H9 (cell line): ENCODE measurements around the gene TPRN. TPM values are rescaled to one million over a fixed set of nuclear protein-coding genes. Genes with fewer than 3 reads are reported as not detected.

Source experiments
- DNase-seq: peaks from one replicate; pipeline ENCODE4 v3.0.0-alpha.2; 2017
- H2AFZ ChIP-seq: one replicate; pipeline ENCODE4 v1.6.1; 2013; ENCODE audit warnings: mild to moderate bottlenecking, low read length, control low read depth, moderate library complexity
- H2AK5ac ChIP-seq: 2 replicates; pipeline ENCODE4 v1.6.1; 2013; ENCODE audit warnings: low read length, control low read depth, mixed read lengths; ENCODE audit not compliant: insufficient read length
- H2BK120ac ChIP-seq: one replicate; pipeline ENCODE4 v1.6.1; 2013; ENCODE audit warnings: low read depth, mild to moderate bottlenecking, low read length, control low read depth, inconsistent platforms; ENCODE audit not compliant: poor library complexity, severe bottlenecking
- H2BK12ac ChIP-seq: 2 replicates; pipeline ENCODE4 v1.6.1; 2013; ENCODE audit warnings: low read length, control low read depth, mixed read lengths, low read depth; ENCODE audit not compliant: insufficient read length
- H2BK15ac ChIP-seq: 2 replicates; pipeline ENCODE4 v1.6.1; 2013; ENCODE audit warnings: low read depth, low read length, control low read depth
- H2BK20ac ChIP-seq: one replicate; pipeline ENCODE4 v1.6.1; 2013; ENCODE audit warnings: low read depth, mild to moderate bottlenecking, low read length, control low read depth, inconsistent platforms; ENCODE audit not compliant: poor library complexity, severe bottlenecking
- H2BK5ac ChIP-seq: 2 replicates; pipeline ENCODE4 v1.6.1; 2013; ENCODE audit warnings: low read length, control low read depth, mixed read lengths; ENCODE audit not compliant: insufficient read length
- H3K14ac ChIP-seq: 2 replicates; pipeline ENCODE4 v1.6.1; 2013; ENCODE audit warnings: low read length, control low read depth; ENCODE audit not compliant: insufficient read depth
- H3K18ac ChIP-seq: 2 replicates; pipeline ENCODE4 v1.6.1; 2013; ENCODE audit warnings: low read depth, mild to moderate bottlenecking, mixed read lengths, low read length, control low read depth; ENCODE audit not compliant: insufficient read length
- H3K23ac ChIP-seq: 2 replicates; pipeline ENCODE4 v1.6.1; 2013; ENCODE audit warnings: low read length, control low read depth, mixed read lengths, low read depth; ENCODE audit not compliant: insufficient read length
- H3K23me2 ChIP-seq: 2 replicates; pipeline ENCODE4 v1.6.1; 2013; ENCODE audit warnings: low read depth, mild to moderate bottlenecking, mixed read lengths, low read length, control low read depth; ENCODE audit not compliant: insufficient read length, poor library complexity, severe bottlenecking
- H3K27ac ChIP-seq: 2 replicates; pipeline ENCODE4 v1.5.1; 2013; ENCODE audit warnings: low read length, control low read depth, mixed read lengths, low read depth; ENCODE audit not compliant: insufficient read length
- H3K27me3 ChIP-seq: 2 replicates; pipeline ENCODE4 v1.6.1; 2013; ENCODE audit warnings: low read length, control low read depth, inconsistent platforms; ENCODE audit not compliant: insufficient read depth
- H3K4ac ChIP-seq: 2 replicates; pipeline ENCODE4 v1.6.1; 2013; ENCODE audit warnings: low read depth, mild to moderate bottlenecking, control low read depth, inconsistent platforms, low read length, moderate library complexity
- H3K4me1 ChIP-seq: 2 replicates; pipeline ENCODE4 v1.6.1; 2013; ENCODE audit warnings: low read length, control low read depth, inconsistent platforms; ENCODE audit not compliant: insufficient read depth
- H3K4me2 ChIP-seq: 2 replicates; pipeline ENCODE4 v1.6.1; 2013; ENCODE audit warnings: low read length, control low read depth, mixed read lengths; ENCODE audit not compliant: insufficient read length, insufficient read depth
- H3K56ac ChIP-seq: 2 replicates; pipeline ENCODE4 v1.6.1; 2013; ENCODE audit warnings: low read depth, mild to moderate bottlenecking, mixed read lengths, low read length, control low read depth; ENCODE audit not compliant: insufficient read length
- H3K79me1 ChIP-seq: 2 replicates; pipeline ENCODE4 v1.6.1; 2013; ENCODE audit warnings: low read depth, mild to moderate bottlenecking, moderate library complexity, low read length, control low read depth, inconsistent platforms; ENCODE audit not compliant: insufficient read depth, poor library complexity, severe bottlenecking
- H3K79me2 ChIP-seq: 2 replicates; pipeline ENCODE4 v1.6.1; 2013; ENCODE audit warnings: low read length, control low read depth, inconsistent platforms; ENCODE audit not compliant: insufficient read depth
- H3K9ac ChIP-seq: 2 replicates; pipeline ENCODE4 v1.6.1; 2013; ENCODE audit warnings: low read length, control low read depth, mixed read lengths; ENCODE audit not compliant: insufficient read length; ENCODE audit errors: extremely low read depth
- H3K9me3 ChIP-seq: one replicate; pipeline ENCODE4 v1.6.1; 2013; ENCODE audit warnings: low read depth, low read length, inconsistent platforms; ENCODE audit not compliant: control insufficient read depth
- H3T11ph ChIP-seq: one replicate; pipeline ENCODE4 v1.6.1; 2013; ENCODE audit warnings: mild to moderate bottlenecking, low read length, control low read depth, inconsistent platforms
- H4K20me1 ChIP-seq: one replicate; pipeline ENCODE4 v1.6.1; 2013; ENCODE audit not compliant: control insufficient read depth, insufficient read length, insufficient read depth
- H4K5ac ChIP-seq: 2 replicates; pipeline ENCODE4 v1.6.1; 2013; ENCODE audit warnings: low read depth, mild to moderate bottlenecking, mixed read lengths, low read length, control low read depth; ENCODE audit not compliant: insufficient read length
- H4K8ac ChIP-seq: replicated peaks from 2 replicates; pipeline ENCODE4 v1.6.1; 2013; ENCODE audit warnings: low read length, control low read depth, mixed read lengths, low read depth; ENCODE audit not compliant: insufficient read length
- H4K91ac ChIP-seq: 2 replicates; pipeline ENCODE4 v1.6.1; 2013; ENCODE audit warnings: low read depth, mild to moderate bottlenecking, moderate library complexity, mixed read lengths, low read length, control low read depth; ENCODE audit not compliant: insufficient read length
- H3K27ac Mint-ChIP-seq, 3 experiments: 2 replicates in 2 of 3; 3 replicates in 1 of 3; pipeline ENCODE4 v1.8.0; 2020 to 2021; ENCODE audit warnings: mixed read lengths in 3 of 3, mild to moderate bottlenecking in 1 of 3, moderate library complexity in 1 of 3
- H3K27me3 Mint-ChIP-seq: 2 replicates; pipeline ENCODE4 v1.8.0; 2021; ENCODE audit warnings: low read depth, mild to moderate bottlenecking, moderate library complexity, mixed read lengths
- H3K36me3 Mint-ChIP-seq, 3 experiments: 2 replicates in 2 of 3; 3 replicates in 1 of 3; pipeline ENCODE4 v1.8.0; 2020 to 2021; ENCODE audit warnings: low read depth in 3 of 3, mixed read lengths in 3 of 3; ENCODE audit not compliant: insufficient read depth in 1 of 3
- H3K4me1 Mint-ChIP-seq, 2 experiments: 2 replicates each; pipeline ENCODE4 v1.8.0; 2020; ENCODE audit warnings: mixed read lengths in 2 of 2
- H3K4me3 Mint-ChIP-seq, 2 experiments: 2 replicates in 1 of 2; 3 replicates in 1 of 2; pipeline ENCODE4 v1.8.0; 2020 to 2021; ENCODE audit warnings: mild to moderate bottlenecking in 2 of 2, mixed read lengths in 2 of 2, moderate library complexity in 1 of 2
- H3K9me3 Mint-ChIP-seq, 2 experiments: 2 replicates in 1 of 2; 3 replicates in 1 of 2; pipeline ENCODE4 v1.8.0; 2020; ENCODE audit warnings: mild to moderate bottlenecking in 2 of 2, mixed read lengths in 2 of 2, moderate library complexity in 1 of 2
- WGBS: extraction: QIAGEN DNeasy Blood & Tissue Kit; methylation state at CpG from one replicate; pipeline ENCODE4 v1.1.7; 2013; ENCODE audit warnings: missing lambda C conversion rate, low lambda C conversion rate, mixed read lengths; ENCODE audit not compliant: insufficient read length; ENCODE audit errors: extremely low coverage; 5-methylcytosine and 5-hydroxymethylcytosine counted together
- total RNA-seq: library from RNA; stranded (reverse); gene quantifications from 2 replicates; pipeline ENCODE4 v1.2.1, GENCODE V29; 2021
- TF ChIP-seq, protein P1 (sequence below): fragments of 200-600 bp; sonication (generic); conservative IDR thresholded peaks from 3 replicates; pipeline ENCODE4 v1.8.0; 2021; ENCODE audit warnings: antibody characterized with exemption, mild to moderate bottlenecking

Gene TPRN
- total RNA-seq, 1 experiment from 2014 or later = 30.7 TPM

DNA sequence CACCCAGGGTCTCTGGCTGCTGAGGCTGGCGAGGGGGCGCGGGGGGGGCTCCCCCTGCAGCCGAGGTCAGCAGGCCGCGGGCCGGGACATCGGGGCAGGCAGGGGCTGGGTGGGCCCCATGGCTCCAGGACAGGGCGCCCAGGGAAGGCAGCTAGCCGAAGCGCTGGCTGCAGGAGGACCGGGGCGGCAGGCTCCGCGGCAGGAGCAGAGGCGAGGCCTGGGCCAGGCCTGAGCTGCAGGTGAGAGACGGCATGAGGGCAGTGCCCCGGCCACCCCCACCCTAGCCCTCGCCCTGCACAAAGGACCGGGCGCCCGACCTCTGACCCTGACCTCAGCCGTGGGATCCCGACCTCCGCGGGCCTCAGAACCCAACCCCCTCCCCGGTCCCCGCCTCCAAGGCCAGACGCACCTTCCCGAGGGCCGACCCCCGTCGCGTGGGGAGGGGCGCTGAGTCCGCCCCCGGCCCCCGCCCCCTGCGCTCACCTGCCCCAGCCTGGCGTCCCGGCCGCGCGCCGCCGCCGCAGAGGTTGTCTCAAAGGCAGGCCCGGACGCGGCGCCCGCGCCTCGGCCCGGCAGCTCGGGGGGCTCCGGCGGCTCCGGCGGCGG is 21.1 kb upstream of the TPRN start:
- Mint-ChIP-seq H3K27ac (no peak overlapping the region), H3K9me3 (no peaks in the 10 kb centered on the region), H3K4me3 (peak overlapping the region; percentile 48 to 68; a peak in 3 of 5 replicates), H3K36me3 (peaks cover 0 to 6% (median 0%) of the 10 kb centered on the region in 3 experiments; a peak in 1 of 7 replicates), H3K27me3 (no peaks in the 10 kb centered on the region), H3K4me1 (peaks cover 4 to 8% of the 10 kb centered on the region in 2 experiments)
- H3K23me2 ChIP-seq = peaks cover 18% of the 10 kb centered on the region
- H3K9me3 ChIP-seq = no peaks in the 10 kb centered on the region
- H2BK120ac ChIP-seq = no peak overlapping the region
- H3K4me1 ChIP-seq = no peaks in the 10 kb centered on the region; the same call in 1 of the 2 replicates
- TF ChIP-seq, protein P1, sequence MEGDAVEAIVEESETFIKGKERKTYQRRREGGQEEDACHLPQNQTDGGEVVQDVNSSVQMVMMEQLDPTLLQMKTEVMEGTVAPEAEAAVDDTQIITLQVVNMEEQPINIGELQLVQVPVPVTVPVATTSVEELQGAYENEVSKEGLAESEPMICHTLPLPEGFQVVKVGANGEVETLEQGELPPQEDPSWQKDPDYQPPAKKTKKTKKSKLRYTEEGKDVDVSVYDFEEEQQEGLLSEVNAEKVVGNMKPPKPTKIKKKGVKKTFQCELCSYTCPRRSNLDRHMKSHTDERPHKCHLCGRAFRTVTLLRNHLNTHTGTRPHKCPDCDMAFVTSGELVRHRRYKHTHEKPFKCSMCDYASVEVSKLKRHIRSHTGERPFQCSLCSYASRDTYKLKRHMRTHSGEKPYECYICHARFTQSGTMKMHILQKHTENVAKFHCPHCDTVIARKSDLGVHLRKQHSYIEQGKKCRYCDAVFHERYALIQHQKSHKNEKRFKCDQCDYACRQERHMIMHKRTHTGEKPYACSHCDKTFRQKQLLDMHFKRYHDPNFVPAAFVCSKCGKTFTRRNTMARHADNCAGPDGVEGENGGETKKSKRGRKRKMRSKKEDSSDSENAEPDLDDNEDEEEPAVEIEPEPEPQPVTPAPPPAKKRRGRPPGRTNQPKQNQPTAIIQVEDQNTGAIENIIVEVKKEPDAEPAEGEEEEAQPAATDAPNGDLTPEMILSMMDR = no peak
- H3K79me2 ChIP-seq = no peaks in the 10 kb centered on the region
- H3K23ac ChIP-seq = no peak overlapping the region
- no peak overlapping the region for H2BK15ac ChIP-seq
- no peak overlapping the region for H4K5ac ChIP-seq
- H3K79me1 ChIP-seq = no peaks in the 10 kb centered on the region
- H3K4me2 ChIP-seq = peak overlapping the region; percentile 24
- no peak overlapping the region for H2BK20ac ChIP-seq
- no peak overlapping the region for H3T11ph ChIP-seq
- peak overlapping the region; percentile 74; the same call in 1 of the 2 replicates for H3K14ac ChIP-seq
- H3K4ac ChIP-seq = no peak overlapping the region
- H4K20me1 ChIP-seq = no peaks in the 10 kb centered on the region
- no peak overlapping the region for H3K18ac ChIP-seq
- no peak overlapping the region for H2BK12ac ChIP-seq
- no peak overlapping the region for H3K9ac ChIP-seq
- no peak overlapping the region for H4K91ac ChIP-seq
- H4K8ac ChIP-seq = no peak overlapping the region
- H3K27ac ChIP-seq = no peak overlapping the region
- H3K27me3 ChIP-seq = no peaks in the 10 kb centered on the region
- WGBS = no CpG with 5 or more reads among the region's 61 CpGs
- DNase-seq = peak; percentile 60
- no peak overlapping the region for H3K56ac ChIP-seq
- no peak overlapping the region for H2AFZ ChIP-seq
- no peak overlapping the region for H2BK5ac ChIP-seq
- no peak overlapping the region for H2AK5ac ChIP-seq
